ENCODE data around the gene LARP4. TPM values are rescaled to one million over a fixed set of nuclear protein-coding genes. Genes with fewer than 3 reads are reported as not detected.

Gene LARP4
- total RNA-seq (33.9 TPM in 2 replicates), polyA plus RNA-seq (25.1 and 33.9 TPM in 2 replicates), polyA minus RNA-seq (ENCODE audit: low replicate concordance) (4.4 and 7.0 TPM in 2 replicates)
- 15.1 and 20.6 TPM in 2 replicates for polyA plus RNA-seq (2012)

DNA sequence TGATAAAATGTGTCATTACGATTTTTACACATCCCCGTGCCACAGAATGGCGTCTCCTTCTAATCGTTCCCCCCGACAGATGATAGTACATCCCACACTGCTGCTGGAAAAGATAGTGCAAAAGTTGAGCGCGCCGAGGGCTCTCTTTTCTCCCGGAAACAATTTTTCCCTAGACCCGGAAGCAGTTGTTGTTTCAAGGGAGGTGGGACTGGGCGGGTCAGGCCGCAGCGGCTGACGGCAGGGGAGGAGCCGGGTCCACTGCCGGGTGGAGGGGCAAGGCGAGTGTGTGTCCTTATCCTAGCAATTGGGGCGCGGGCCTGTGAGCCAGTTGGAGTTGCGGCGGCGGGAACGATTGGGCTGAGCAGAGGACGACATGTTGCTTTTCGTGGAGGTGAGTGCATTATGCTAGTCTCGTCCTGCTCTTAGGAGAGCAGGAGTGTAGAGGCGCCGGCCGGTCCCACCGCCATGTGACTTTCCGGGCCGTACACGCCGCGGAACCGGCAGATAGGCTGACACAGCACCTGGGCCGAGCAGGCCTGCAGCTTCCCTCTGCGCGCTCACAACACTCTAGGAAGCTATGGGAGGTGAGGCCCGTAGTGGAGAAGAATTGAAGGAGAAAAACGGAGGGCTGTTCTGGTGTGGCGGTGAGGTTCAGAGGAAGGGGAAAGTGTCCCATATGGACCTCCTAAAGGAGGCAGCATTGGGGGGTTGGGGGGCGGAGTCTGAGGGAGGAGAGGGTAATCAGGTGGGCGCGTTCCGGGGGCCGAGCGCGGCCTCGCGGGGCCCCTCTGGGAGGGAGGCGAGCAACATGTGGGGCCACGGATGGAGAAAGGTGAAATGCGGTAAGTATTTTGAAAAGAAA is at the start of gene LARP4:
TSS of gene LARP4 (plus strand) at position 248 of the 862 bp plus-strand sequence. CDS start at position 374, 126 bp downstream.
- Histone ChIP-seq H3K79me2 (ENCODE audit: control insufficient read depth, insufficient read depth, low read length) (peaks cover 49% of the 10 kb centered on the region), H3K9ac (ENCODE audit: insufficient read depth, low read length) (peak within 1 kb of the TSS; percentile 77), H4K20me1 (ENCODE audit: control insufficient read depth, extremely low read depth, insufficient read depth, low read length) (no peaks in the 10 kb centered on the region), H3K4me3 (replicated peaks in 1 of 4; ENCODE audit: control extremely low read depth in 1 of 4, insufficient read depth in 1 of 4, low read depth in 3 of 4, low read length in 4 of 4) (peak within 1 kb of the TSS; percentile 92 to 95 (median 93)), H3K27me3 (ENCODE audit: control insufficient read depth, insufficient read depth, low read length) (no peaks in the 10 kb centered on the region), H3K4me2 (ENCODE audit: extremely low read depth, insufficient read depth, low read length) (peak within 1 kb of the TSS; percentile 86), H3K9me3 (ENCODE audit: control insufficient read depth, insufficient read depth, low read depth, low read length) (no peaks in the 10 kb centered on the region), H3K36me3 (ENCODE audit: control insufficient read depth, insufficient read depth, low read length) (no peaks in the 10 kb centered on the region), H2AFZ (ENCODE audit: low read length) (peak within 1 kb of the TSS; percentile 95), H3K4me1 (ENCODE audit: control insufficient read depth, extremely low read depth, insufficient read depth, low read length) (no peaks in the 10 kb centered on the region), H3K27ac (ENCODE audit: insufficient read depth, low read length) (peak within 1 kb of the TSS; percentile 91)
- peak; percentile 93 to 94 for DNase-seq (ENCODE audit: low read depth in 2 of 2)
- no peak for TF ChIP-seq EZH2 (IDR thresholded peaks at IDR 0.05; ENCODE audit: low read length, missing control alignments)
- TF ChIP-seq, protein P1, sequence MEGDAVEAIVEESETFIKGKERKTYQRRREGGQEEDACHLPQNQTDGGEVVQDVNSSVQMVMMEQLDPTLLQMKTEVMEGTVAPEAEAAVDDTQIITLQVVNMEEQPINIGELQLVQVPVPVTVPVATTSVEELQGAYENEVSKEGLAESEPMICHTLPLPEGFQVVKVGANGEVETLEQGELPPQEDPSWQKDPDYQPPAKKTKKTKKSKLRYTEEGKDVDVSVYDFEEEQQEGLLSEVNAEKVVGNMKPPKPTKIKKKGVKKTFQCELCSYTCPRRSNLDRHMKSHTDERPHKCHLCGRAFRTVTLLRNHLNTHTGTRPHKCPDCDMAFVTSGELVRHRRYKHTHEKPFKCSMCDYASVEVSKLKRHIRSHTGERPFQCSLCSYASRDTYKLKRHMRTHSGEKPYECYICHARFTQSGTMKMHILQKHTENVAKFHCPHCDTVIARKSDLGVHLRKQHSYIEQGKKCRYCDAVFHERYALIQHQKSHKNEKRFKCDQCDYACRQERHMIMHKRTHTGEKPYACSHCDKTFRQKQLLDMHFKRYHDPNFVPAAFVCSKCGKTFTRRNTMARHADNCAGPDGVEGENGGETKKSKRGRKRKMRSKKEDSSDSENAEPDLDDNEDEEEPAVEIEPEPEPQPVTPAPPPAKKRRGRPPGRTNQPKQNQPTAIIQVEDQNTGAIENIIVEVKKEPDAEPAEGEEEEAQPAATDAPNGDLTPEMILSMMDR (conservative IDR thresholded peaks at IDR 0.05 in 1 of 2, IDR thresholded peaks at IDR 0.05 in 1 of 2; ENCODE audit: low read depth in 1 of 2, low read length in 2 of 2) = no peak

DNA sequence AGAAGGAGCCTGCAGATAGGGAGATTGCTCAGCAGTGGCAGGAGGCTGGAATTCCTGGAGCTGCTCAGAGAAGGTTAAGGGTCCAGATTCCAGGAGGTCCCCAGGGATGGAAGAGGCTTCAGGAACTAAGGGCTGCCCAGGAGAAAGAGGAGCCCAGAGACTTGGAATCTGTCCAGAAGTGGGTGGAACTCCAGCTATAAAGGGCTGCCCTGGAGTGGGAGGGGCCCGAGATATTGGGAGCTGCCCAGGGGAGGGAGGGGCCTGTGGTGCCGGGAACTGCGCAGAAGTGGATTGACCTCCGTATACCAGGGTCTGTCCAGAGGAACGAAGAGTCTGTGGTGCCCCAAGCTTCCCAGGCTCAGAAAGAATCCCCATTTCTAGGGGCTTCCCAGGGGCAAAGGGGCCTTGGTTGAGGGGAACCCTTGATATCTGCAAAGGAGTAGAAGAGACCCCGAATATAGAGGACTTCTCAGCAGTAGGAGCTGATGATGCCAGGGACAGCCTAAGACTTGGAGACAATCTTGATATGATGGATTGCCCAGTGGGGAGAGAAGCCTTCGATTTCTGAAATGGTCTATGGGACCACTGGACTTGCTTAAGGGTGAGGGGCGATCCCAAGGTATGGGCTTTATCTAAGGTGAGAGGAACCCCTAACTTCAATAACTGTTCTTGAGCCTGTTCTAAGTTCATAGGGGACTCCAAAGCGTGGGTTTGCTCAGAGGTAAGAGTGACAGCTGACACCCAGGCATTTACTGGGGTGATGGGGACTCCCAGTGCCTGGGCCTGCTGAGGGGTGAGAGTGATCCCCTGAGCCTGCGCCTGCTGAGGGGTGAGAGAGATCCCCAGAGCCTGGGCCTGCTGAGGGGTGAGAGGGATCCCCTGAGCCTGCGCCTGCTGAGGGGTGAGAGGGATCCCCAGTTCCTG is 49.3 kb upstream of the LARP4 start:
- no peak overlapping the region for H3K4me3 ChIP-seq (replicated peaks in 1 of 4; ENCODE audit: control extremely low read depth in 1 of 4, insufficient read depth in 1 of 4, low read depth in 3 of 4, low read length in 4 of 4)
- H3K9ac ChIP-seq (ENCODE audit: insufficient read depth, low read length) = no peak overlapping the region
- no peak overlapping the region for H2AFZ ChIP-seq (ENCODE audit: low read length)
- TF ChIP-seq EZH2 (IDR thresholded peaks at IDR 0.05; ENCODE audit: low read length, missing control alignments) = no peak
- TF ChIP-seq, protein P1 (conservative IDR thresholded peaks at IDR 0.05 in 1 of 2, IDR thresholded peaks at IDR 0.05 in 1 of 2; ENCODE audit: low read depth in 1 of 2, low read length in 2 of 2) = no peak
- H3K27me3 ChIP-seq (ENCODE audit: control insufficient read depth, insufficient read depth, low read length) = no peaks in the 10 kb centered on the region
- no peak overlapping the region for H3K4me2 ChIP-seq (ENCODE audit: extremely low read depth, insufficient read depth, low read length)
- no peaks in the 10 kb centered on the region for H4K20me1 ChIP-seq (ENCODE audit: control insufficient read depth, extremely low read depth, insufficient read depth, low read length)
- no peak for DNase-seq (ENCODE audit: low read depth in 2 of 2)
- H3K36me3 ChIP-seq (ENCODE audit: control insufficient read depth, insufficient read depth, low read length) = no peaks in the 10 kb centered on the region
- no peaks in the 10 kb centered on the region for H3K9me3 ChIP-seq (ENCODE audit: control insufficient read depth, insufficient read depth, low read depth, low read length)
- no peaks in the 10 kb centered on the region for H3K4me1 ChIP-seq (ENCODE audit: control insufficient read depth, extremely low read depth, insufficient read depth, low read length)
- no peaks in the 10 kb centered on the region for H3K79me2 ChIP-seq (ENCODE audit: control insufficient read depth, insufficient read depth, low read length)
- no peak overlapping the region for H3K27ac ChIP-seq (ENCODE audit: insufficient read depth, low read length)

DNA sequence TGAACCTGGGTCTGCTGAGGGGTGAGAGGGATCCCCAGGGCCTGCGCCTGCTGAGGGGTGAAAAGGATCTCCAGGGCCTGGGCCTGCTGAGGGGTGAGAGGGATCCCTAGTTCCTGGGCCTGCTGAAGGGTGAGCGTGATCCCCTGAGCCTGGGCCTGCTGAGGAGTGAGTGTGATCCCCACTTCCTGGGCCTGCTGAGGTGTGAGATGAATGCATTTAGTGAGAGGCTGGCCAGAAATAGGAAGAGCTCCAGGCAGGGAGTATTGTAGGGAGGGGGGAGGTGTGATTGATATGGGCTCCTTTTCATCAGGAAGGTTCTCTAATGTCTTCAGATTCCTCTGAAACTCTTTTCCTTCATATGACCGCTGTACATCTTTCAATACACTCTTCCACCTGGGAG is 47.3 kb upstream of the LARP4 start:
- Histone ChIP-seq H3K79me2 (ENCODE audit: control insufficient read depth, insufficient read depth, low read length) (no peaks in the 10 kb centered on the region), H3K36me3 (ENCODE audit: control insufficient read depth, insufficient read depth, low read length) (no peaks in the 10 kb centered on the region), H3K4me2 (ENCODE audit: extremely low read depth, insufficient read depth, low read length) (no peak overlapping the region), H2AFZ (ENCODE audit: low read length) (no peak overlapping the region), H3K4me3 (replicated peaks in 1 of 4; ENCODE audit: control extremely low read depth in 1 of 4, insufficient read depth in 1 of 4, low read depth in 3 of 4, low read length in 4 of 4) (no peak overlapping the region), H3K27ac (ENCODE audit: insufficient read depth, low read length) (no peak overlapping the region), H3K4me1 (ENCODE audit: control insufficient read depth, extremely low read depth, insufficient read depth, low read length) (no peaks in the 10 kb centered on the region), H3K9me3 (ENCODE audit: control insufficient read depth, insufficient read depth, low read depth, low read length) (no peaks in the 10 kb centered on the region), H3K27me3 (ENCODE audit: control insufficient read depth, insufficient read depth, low read length) (no peaks in the 10 kb centered on the region), H3K9ac (ENCODE audit: insufficient read depth, low read length) (no peak overlapping the region), H4K20me1 (ENCODE audit: control insufficient read depth, extremely low read depth, insufficient read depth, low read length) (no peaks in the 10 kb centered on the region)
- no peak for TF ChIP-seq EZH2 (IDR thresholded peaks at IDR 0.05; ENCODE audit: low read length, missing control alignments)
- TF ChIP-seq, protein P1 (conservative IDR thresholded peaks at IDR 0.05 in 1 of 2, IDR thresholded peaks at IDR 0.05 in 1 of 2; ENCODE audit: low read depth in 1 of 2, low read length in 2 of 2) = no peak
- DNase-seq (ENCODE audit: low read depth in 2 of 2) = no peak
